ENCODE measurements around the gene MCF2L2.

The MCF2L2 gene

GRCh38 chr3:183369627-183370026 is 58.8 kb downstream of the MCF2L2 start:
- no peak for DNase-seq (ENCODE audit: low read depth)

GRCh38 chr3:183369117-183369516 is 59.3 kb downstream of the MCF2L2 start:
- no peak for DNase-seq (ENCODE audit: low read depth)

- DNase-seq (ENCODE audit: low read depth): no peak
Observed at GRCh38 chr3:183360971-183361624, 67.3 kb downstream of the MCF2L2 start.

GRCh38 chr3:183359036-183359435 is 69.4 kb downstream of the MCF2L2 start:
- no peak for DNase-seq (ENCODE audit: low read depth)

GRCh38 chr3:183357564-183358079 is 70.8 kb downstream of the MCF2L2 start:
- DNase-seq (ENCODE audit: low read depth): no peak

GRCh38 chr3:183356920-183357319 is 71.5 kb downstream of the MCF2L2 start:
- DNase-seq (ENCODE audit: low read depth): no peak

- no peak for DNase-seq (ENCODE audit: low read depth)
Observed at GRCh38 chr3:183354874-183355273, 73.5 kb downstream of the MCF2L2 start.

GRCh38 chr3:183354325-183354831 is 74.0 kb downstream of the MCF2L2 start:
- no peak for DNase-seq (ENCODE audit: low read depth)

- no peak for DNase-seq (ENCODE audit: low read depth)
Observed at GRCh38 chr3:183353421-183353820, 75.0 kb downstream of the MCF2L2 start.

GRCh38 chr3:183350164-183350563 is 78.3 kb downstream of the MCF2L2 start:
- no peak for DNase-seq (ENCODE audit: low read depth)

GRCh38 chr3:183349421-183350157 is 78.8 kb downstream of the MCF2L2 start:
- DNase-seq (ENCODE audit: low read depth): no peak

- no peak for DNase-seq (ENCODE audit: low read depth)
Observed at GRCh38 chr3:183342824-183343223, 85.6 kb downstream of the MCF2L2 start.

GRCh38 chr3:183341545-183342288 is 86.7 kb downstream of the MCF2L2 start:
- no peak for DNase-seq (ENCODE audit: low read depth)

- DNase-seq (ENCODE audit: low read depth): no peak
Observed at GRCh38 chr3:183340222-183340621, 88.2 kb downstream of the MCF2L2 start.

GRCh38 chr3:183339461-183340086 is 88.8 kb downstream of the MCF2L2 start:
- DNase-seq (ENCODE audit: low read depth): no peak

GRCh38 chr3:183338520-183338919 is 89.9 kb downstream of the MCF2L2 start:
- DNase-seq (ENCODE audit: low read depth): no peak

GRCh38 chr3:183332487-183332886 is 95.9 kb downstream of the MCF2L2 start:
- DNase-seq (ENCODE audit: low read depth): no peak

GRCh38 chr3:183331498-183331897 is 96.9 kb downstream of the MCF2L2 start:
- DNase-seq (ENCODE audit: low read depth): no peak

GRCh38 chr3:183330881-183331280 is 97.5 kb downstream of the MCF2L2 start:
- no peak for DNase-seq (ENCODE audit: low read depth)

GRCh38 chr3:183329543-183329942 is 98.9 kb downstream of the MCF2L2 start:
- DNase-seq (ENCODE audit: low read depth): no peak

GRCh38 chr3:183328823-183329222 is 99.6 kb downstream of the MCF2L2 start:
- DNase-seq (ENCODE audit: low read depth): no peak

- DNase-seq (ENCODE audit: low read depth): no peak
Observed at GRCh38 chr3:183328164-183328563, 100.3 kb downstream of the MCF2L2 start.

All from HS-27A (cell line).